ENCODE data around the gene ADAMTSL3.

GRCh38 chr15:83657549-83657948 is 3.6 kb downstream of the ADAMTSL3 start:
- TF ChIP-seq POLR2AphosphoS5 (IDR thresholded peaks at IDR 0.05; ENCODE audit: low read depth) (no peak), EZH2 (IDR thresholded peaks at IDR 0.05; ENCODE audit: low read depth, unreplicated experiment) (no peak), REST (IDR thresholded peaks at IDR 0.05; ENCODE audit: unreplicated experiment) (no peak), CTCF (conservative IDR thresholded peaks at IDR 0.05; ENCODE audit: low read depth in 2 of 2) (peak; percentile 81 to 84), EZH2phosphoT487 (IDR thresholded peaks at IDR 0.05; ENCODE audit: unreplicated experiment) (no peak), ZNF331 (CRISPR knock-in tag; IDR thresholded peaks at IDR 0.05; ENCODE audit: low read depth) (no peak), ZNF114 (CRISPR knock-in tag; IDR thresholded peaks at IDR 0.05) (no peak)
